ENCODE measurements around the gene AKAP12. TPM values are rescaled to one million over a fixed set of nuclear protein-coding genes. Genes with fewer than 3 reads are reported as not detected.

Gene AKAP12
- total and polyA plus RNA-seq, 4 donors, result 9.4 to 110 (median 24.6) TPM

DNA sequence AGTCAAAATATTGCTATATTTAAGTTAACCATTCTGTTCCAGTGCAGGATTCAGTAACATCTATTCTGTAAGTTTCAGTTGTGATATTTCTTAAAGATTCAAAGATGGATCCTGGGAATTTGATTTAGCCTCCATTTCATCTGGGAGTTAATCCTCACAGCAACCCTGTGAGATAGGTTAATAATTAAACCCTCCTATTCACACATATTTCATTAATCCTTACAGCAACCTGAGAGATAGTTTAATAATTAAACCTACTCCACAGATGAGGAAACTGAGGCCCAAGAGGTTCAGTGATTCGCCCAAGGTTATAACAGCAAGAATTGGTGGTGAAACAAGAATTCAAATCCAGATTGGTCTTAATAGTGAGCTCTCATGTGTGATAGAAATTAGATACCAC, 162.5 kb downstream of the AKAP12 start:
- TF ChIP-seq, protein P1, sequence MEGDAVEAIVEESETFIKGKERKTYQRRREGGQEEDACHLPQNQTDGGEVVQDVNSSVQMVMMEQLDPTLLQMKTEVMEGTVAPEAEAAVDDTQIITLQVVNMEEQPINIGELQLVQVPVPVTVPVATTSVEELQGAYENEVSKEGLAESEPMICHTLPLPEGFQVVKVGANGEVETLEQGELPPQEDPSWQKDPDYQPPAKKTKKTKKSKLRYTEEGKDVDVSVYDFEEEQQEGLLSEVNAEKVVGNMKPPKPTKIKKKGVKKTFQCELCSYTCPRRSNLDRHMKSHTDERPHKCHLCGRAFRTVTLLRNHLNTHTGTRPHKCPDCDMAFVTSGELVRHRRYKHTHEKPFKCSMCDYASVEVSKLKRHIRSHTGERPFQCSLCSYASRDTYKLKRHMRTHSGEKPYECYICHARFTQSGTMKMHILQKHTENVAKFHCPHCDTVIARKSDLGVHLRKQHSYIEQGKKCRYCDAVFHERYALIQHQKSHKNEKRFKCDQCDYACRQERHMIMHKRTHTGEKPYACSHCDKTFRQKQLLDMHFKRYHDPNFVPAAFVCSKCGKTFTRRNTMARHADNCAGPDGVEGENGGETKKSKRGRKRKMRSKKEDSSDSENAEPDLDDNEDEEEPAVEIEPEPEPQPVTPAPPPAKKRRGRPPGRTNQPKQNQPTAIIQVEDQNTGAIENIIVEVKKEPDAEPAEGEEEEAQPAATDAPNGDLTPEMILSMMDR (IDR thresholded peaks at IDR 0.05; ENCODE audit: control extremely low read depth, extremely low read depth), result no peak
- no peak overlapping the region for H3K4me3 ChIP-seq
- no peak overlapping the region for H3K27ac ChIP-seq (ENCODE audit: low read depth in 1 of 2, low read length in 1 of 2)
- no peak overlapping the region for H3K9ac ChIP-seq (ENCODE audit: insufficient read depth in 1 of 2, low read length in 2 of 2)
- ATAC-seq (ENCODE audit: insufficient read depth, low FRiP score), result no peak
- H3K27me3 ChIP-seq (ENCODE audit: control insufficient read depth in 3 of 3, insufficient read depth in 3 of 3, low read length in 2 of 3), result no peaks in the 10 kb centered on the region
- H3K36me3 ChIP-seq (ENCODE audit: control insufficient read depth in 4 of 4, insufficient read depth in 4 of 4, low read length in 4 of 4), result peaks cover 4 to 9% (median 7%) of the 10 kb centered on the region in 4 donors
- no peak for DNase-seq
- H3K9me3 ChIP-seq (ENCODE audit: control insufficient read depth in 4 of 4, insufficient read depth in 3 of 4, low read length in 3 of 4), result no peaks in the 10 kb centered on the region
- H3K4me1 ChIP-seq (ENCODE audit: control insufficient read depth in 5 of 5, insufficient read depth in 5 of 5, low read length in 5 of 5), result peaks cover 0 to 2% (median 0%) of the 10 kb centered on the region in 5 donors
- WGBS, 2 donors, result 87 to 93% methylated on average over 1 of the region's 1 CpG

DNA sequence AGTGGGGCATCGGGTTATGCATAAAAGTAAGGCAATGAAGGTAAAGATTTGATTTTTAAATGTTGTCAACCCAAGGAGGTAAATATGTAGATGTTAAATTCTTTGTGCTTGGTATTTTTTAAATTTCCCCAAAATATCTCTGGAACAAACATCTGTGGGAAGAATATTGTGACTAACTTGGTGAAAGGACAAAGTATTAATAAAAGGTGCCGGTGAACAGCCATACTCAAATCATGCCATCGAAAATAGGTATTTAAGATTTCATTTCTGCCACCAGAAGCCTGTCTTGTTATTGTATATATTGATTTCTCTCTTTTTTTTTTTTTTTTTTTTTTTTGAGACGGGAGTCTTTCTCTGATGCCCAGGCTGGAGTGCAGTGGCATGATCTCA, 164.1 kb downstream of the AKAP12 start:
- Histone ChIP-seq H3K27ac (ENCODE audit: low read depth in 1 of 2, low read length in 1 of 2) (no peak overlapping the region), H3K4me3 (no peak overlapping the region), H3K4me1 (ENCODE audit: control insufficient read depth in 5 of 5, insufficient read depth in 5 of 5, low read length in 5 of 5) (peaks cover 0 to 2% (median 0%) of the 10 kb centered on the region in 5 donors), H3K9ac (ENCODE audit: insufficient read depth in 1 of 2, low read length in 2 of 2) (no peak overlapping the region), H3K36me3 (ENCODE audit: control insufficient read depth in 4 of 4, insufficient read depth in 4 of 4, low read length in 4 of 4) (peaks cover 4 to 11% (median 10%) of the 10 kb centered on the region in 4 donors), H3K27me3 (ENCODE audit: control insufficient read depth in 3 of 3, insufficient read depth in 3 of 3, low read length in 2 of 3) (no peaks in the 10 kb centered on the region), H3K9me3 (ENCODE audit: control insufficient read depth in 4 of 4, insufficient read depth in 3 of 4, low read length in 3 of 4) (no peaks in the 10 kb centered on the region)
- TF ChIP-seq, protein P1 (IDR thresholded peaks at IDR 0.05; ENCODE audit: control extremely low read depth, extremely low read depth), result no peak
- ATAC-seq (ENCODE audit: insufficient read depth, low FRiP score) (no peak), DNase-seq (no peak)
- WGBS, 2 donors, result 87 to 89% methylated on average over 4 of the region's 4 CpGs

Small RNAs within 50 kb of the gene (small RNA-seq; reads per million reads assigned to genes)
- not detected for gene RF00019 (ENCODE audit: low replicate concordance)
- not detected for gene RNU6-1247P (ENCODE audit: low replicate concordance)
- not detected for gene RNU6-300P (ENCODE audit: low replicate concordance)
- gene RNY4P20 (ENCODE audit: low replicate concordance), result 16.1 reads per million, percentile 96 among the genes with 10 or more reads in this experiment

Other genes with a start within 250 kb of the AKAP12 start
- 10 to 100 TPM; 10.5 to 13.9 TPM for gene ZBTB2, start 151.6 kb downstream of the AKAP12 start, total RNA-seq
- gene ZBTB2, start 151.6 kb downstream of the AKAP12 start, polyA plus RNA-seq, result 1 to 10 TPM; 8.1 to 9.1 TPM
- 10 to 100 TPM; 17.8 to 43.2 TPM for gene RMND1, start 212.2 kb downstream of the AKAP12 start, total RNA-seq
- 10 to 100 TPM; 10.2 to 26.0 TPM for gene RMND1, start 212.2 kb downstream of the AKAP12 start, polyA plus RNA-seq

Measured in lung (tissue), 13 donors.